Progenitor cell of endocrine pancreas (in vitro differentiated cells): ENCODE measurements around the gene POMGNT1. TPM values are rescaled to one million over a fixed set of nuclear protein-coding genes. Genes with fewer than 3 reads are reported as not detected.

ENCODE experiments used
- total RNA-seq: library from RNA; stranded (reverse); gene quantifications from 2 replicates; pipeline ENCODE4 v1.2.1, GENCODE V29; 2021

Gene POMGNT1
- total RNA-seq, 1 donor from 2014 or later: 102 TPM

Other genes with a start within 250 kb of the POMGNT1 start
- gene PIK3R3, start 65.8 kb downstream of the POMGNT1 start, total RNA-seq: 54.1 and 55.4 TPM in 2 replicates
- 4.5 and 8.1 TPM in 2 replicates for gene TSPAN1, start 23.3 kb downstream of the POMGNT1 start, total RNA-seq
- not detected in 2 replicates for gene P3R3URF, start 21.9 kb downstream of the POMGNT1 start, total RNA-seq
- 1.2 and 2.0 TPM in 2 replicates for gene LURAP1, start 4.9 kb upstream of the POMGNT1 start, total RNA-seq
- gene RAD54L, start 49.3 kb upstream of the POMGNT1 start, total RNA-seq: 17.0 and 17.3 TPM in 2 replicates
- gene LRRC41, start 105.2 kb upstream of the POMGNT1 start, total RNA-seq: 100 and 103 TPM in 2 replicates
- gene UQCRH, start 105.3 kb upstream of the POMGNT1 start, total RNA-seq: 221 and 228 TPM in 2 replicates
- 25.0 and 30.3 TPM in 2 replicates for gene NSUN4, start 142.4 kb upstream of the POMGNT1 start, total RNA-seq
- 36.6 and 38.6 TPM in 2 replicates for gene FAAH, start 195.9 kb upstream of the POMGNT1 start, total RNA-seq